KOPT-K1 (cell line): ENCODE results near the gene C9orf40.
A peak's percentile ranks its signal among the peaks of the same experiment; 100 is the strongest.

Source experiments
- H3K27ac ChIP-seq: fragments of 200-600 bp; sonication (generic); 2 replicates; pipeline ENCODE4 v1.5.1; 2016; ENCODE audit warnings: antibody characterized with exemption, mild to moderate bottlenecking, low read depth, low read length; ENCODE audit not compliant: poor library complexity, severe bottlenecking
- H3K36me3 ChIP-seq: fragments of 200-600 bp; sonication (generic); 2 replicates; pipeline ENCODE4 v1.5.1; 2017; ENCODE audit warnings: antibody characterized with exemption, mild to moderate bottlenecking, low read length, moderate library complexity; ENCODE audit not compliant: insufficient read depth
- H3K9me3 ChIP-seq: fragments of 200-600 bp; sonication (generic); 2 replicates; pipeline ENCODE4 v1.5.1; 2017; ENCODE audit warnings: antibody characterized with exemption, low read length, mild to moderate bottlenecking; ENCODE audit not compliant: insufficient read depth, poor library complexity, severe bottlenecking

Gene C9orf40, protein sequence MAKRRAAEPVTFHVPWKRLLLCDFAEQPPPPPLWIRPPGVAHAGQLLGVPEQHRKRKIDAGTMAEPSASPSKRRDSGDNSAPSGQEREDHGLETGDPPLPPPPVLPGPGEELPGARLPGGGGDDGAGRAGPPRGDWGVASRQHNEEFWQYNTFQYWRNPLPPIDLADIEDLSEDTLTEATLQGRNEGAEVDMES

GRCh38 chr9:74952201-74953151 is at the start of gene C9orf40:
C9orf40 (minus strand) TSS chr9:74952912; CDS start chr9:74952611, 301 bp downstream.
- Histone ChIP-seq H3K9me3 (no peaks in the 10 kb centered on the region), H3K36me3 (peaks cover 15% of the 10 kb centered on the region), H3K27ac (peak within 1 kb of the TSS; percentile 98)

- no peaks in the 10 kb centered on the region for H3K9me3 ChIP-seq
- H3K27ac ChIP-seq: no peak overlapping the region
- peaks cover 19% of the 10 kb centered on the region for H3K36me3 ChIP-seq
Observed at GRCh38 chr9:75001719-75002421, 49.2 kb upstream of the C9orf40 start.

- Histone ChIP-seq H3K27ac (no peak overlapping the region), H3K36me3 (peaks cover 26% of the 10 kb centered on the region)
Observed at GRCh38 chr9:75000835-75001234, 48.1 kb upstream of the C9orf40 start.

DNA sequence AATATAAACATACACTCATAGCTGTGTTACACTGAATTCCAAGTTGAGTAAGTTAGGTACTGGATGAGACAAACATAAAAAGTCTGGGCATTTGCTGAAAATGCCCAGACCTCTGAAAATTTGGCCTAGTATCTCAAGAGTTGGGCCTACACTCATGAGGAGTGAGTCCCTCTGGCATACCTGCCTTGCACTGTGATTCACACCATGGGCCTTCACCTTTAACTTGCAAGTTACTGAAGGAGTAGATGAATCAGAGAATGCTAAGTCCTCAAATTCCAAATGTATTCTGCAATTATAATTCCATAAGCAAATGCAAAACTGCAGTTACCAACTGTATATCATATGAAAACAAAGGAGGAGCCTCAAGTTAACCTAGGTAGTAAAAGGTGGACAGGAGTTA is 32.3 kb upstream of the C9orf40 start:
- H3K9me3 ChIP-seq: no peaks in the 10 kb centered on the region
- H3K27ac ChIP-seq: no peak overlapping the region
- peaks cover 26% of the 10 kb centered on the region for H3K36me3 ChIP-seq

More at GRCh38 chr9:75000835-75001234, 48.1 kb upstream of the C9orf40 start:
- no peaks in the 10 kb centered on the region for H3K9me3 ChIP-seq

DNA sequence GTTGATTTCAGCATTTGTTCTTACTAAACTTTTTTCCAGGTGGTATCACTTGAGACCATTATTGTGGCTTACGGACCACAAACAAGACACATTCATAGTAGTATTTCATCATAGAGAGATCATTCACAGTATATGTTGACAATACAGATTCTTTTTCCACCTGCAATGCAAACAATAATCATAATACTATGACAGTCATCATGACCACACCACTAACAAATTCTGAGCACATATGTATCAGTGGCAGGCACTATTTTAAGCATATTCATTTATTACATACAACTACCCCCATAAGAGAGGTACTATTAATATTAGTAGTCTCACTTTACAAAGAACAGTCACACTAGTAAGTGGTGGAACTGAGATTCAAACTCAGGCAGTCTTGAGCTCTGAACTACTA is 31.0 kb upstream of the C9orf40 start:
- no peak overlapping the region for H3K27ac ChIP-seq
- H3K36me3 ChIP-seq: peaks cover 35% of the 10 kb centered on the region
- H3K9me3 ChIP-seq: no peaks in the 10 kb centered on the region

- Histone ChIP-seq H3K27ac (no peak overlapping the region), H3K9me3 (no peaks in the 10 kb centered on the region), H3K36me3 (peaks cover 25% of the 10 kb centered on the region)
Observed at GRCh38 chr9:74979844-74980243, 27.1 kb upstream of the C9orf40 start.

- Histone ChIP-seq H3K9me3 (no peaks in the 10 kb centered on the region), H3K27ac (no peak overlapping the region), H3K36me3 (peaks cover 14% of the 10 kb centered on the region)
Observed at GRCh38 chr9:74977287-74977686, 24.6 kb upstream of the C9orf40 start.

DNA sequence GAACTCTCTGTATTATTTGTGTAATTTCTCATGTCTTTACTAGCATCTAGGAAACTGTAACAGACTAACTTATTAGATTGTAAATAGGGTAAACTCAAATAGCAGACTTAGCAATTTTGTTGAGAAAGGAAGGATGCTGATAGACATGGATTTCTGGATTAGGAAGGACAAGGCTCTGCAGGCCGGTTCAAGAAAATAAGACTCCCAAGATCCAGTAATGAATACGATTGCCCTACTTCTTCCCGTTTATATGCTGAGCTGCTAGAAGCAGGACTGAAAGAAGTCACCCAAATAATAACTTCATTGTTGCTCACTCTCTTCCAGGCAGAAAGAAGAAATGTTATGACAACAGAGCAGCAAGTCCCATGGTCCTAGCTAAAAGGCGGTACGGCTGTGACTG is 22.8 kb upstream of the C9orf40 start:
- Histone ChIP-seq H3K9me3 (no peaks in the 10 kb centered on the region), H3K27ac (no peak overlapping the region), H3K36me3 (peaks cover 14% of the 10 kb centered on the region)

- no peak overlapping the region for H3K27ac ChIP-seq
- H3K9me3 ChIP-seq: no peaks in the 10 kb centered on the region
- peaks cover 10% of the 10 kb centered on the region for H3K36me3 ChIP-seq
Observed at GRCh38 chr9:74974558-74974957, 21.8 kb upstream of the C9orf40 start.

DNA sequence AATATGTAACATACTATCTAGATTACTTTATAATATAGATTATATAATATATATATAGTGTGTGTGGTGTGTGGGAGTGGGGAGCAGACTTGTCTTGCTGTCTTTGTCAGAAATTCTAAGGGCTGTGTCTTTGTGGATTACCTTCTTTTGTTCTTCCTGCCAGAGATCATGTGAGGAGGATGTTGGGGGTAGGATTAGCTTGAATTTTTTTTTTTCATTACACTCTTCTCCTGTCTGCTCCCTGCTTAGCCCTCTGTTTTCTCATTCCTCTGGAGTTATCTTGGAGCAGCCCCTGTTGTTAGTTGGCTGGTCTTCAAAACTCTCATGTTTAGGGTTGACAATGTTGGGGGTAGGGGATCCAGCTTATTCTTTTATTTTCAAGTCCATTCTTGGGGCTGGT is 21.0 kb upstream of the C9orf40 start:
- H3K36me3 ChIP-seq: 0 out of 2 replicates have a peak, but pooled peaks cover 4% of the 10 kb centered on the region
- no peaks in the 10 kb centered on the region for H3K9me3 ChIP-seq
- no peak overlapping the region for H3K27ac ChIP-seq

- Histone ChIP-seq H3K27ac (no peak overlapping the region), H3K36me3 (peaks cover 9% of the 10 kb centered on the region), H3K9me3 (peaks cover 23% of the 10 kb centered on the region)
Observed at GRCh38 chr9:74963056-74963455, 10.3 kb upstream of the C9orf40 start.

DNA sequence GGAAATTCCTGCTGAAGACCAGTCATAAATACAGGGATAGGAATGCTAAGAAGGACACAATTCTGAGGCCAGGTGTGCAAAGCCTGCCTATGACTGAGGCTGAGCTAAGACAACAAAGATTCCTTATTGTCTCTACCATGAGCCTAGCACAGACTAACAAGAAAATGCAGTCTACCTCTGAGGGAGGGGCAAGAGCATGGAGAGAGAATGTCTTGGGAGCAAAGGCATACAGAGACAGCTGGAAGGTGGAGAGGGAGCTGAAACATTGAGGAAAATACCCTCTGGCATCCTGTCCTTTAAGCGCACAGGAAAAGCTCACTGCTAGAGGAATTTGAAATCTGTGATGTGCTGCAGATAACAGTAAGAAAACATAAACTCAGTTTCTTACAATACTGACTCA is 8.8 kb upstream of the C9orf40 start:
- peaks cover 9% of the 10 kb centered on the region for H3K36me3 ChIP-seq
- no peak overlapping the region for H3K27ac ChIP-seq
- H3K9me3 ChIP-seq: peaks cover 23% of the 10 kb centered on the region

DNA sequence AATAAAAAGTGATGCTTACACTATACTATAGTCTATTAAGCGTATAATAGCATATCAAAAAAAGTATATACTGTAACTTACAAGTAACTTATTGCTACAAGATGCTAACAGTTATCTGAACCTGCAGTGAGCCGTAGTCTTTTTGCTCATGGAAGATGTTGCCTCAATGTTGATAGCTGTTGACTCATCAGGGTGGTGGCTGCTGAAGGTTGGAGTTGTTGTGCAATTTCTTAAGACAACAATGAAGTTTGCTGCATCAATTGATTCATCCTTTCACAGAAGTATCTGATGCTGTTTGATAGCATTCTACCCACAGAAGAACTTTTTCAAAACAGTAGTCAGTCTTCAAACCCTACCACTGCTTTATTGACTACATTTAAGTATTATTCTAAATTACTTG is 7.8 kb upstream of the C9orf40 start:
- H3K9me3 ChIP-seq: peaks cover 23% of the 10 kb centered on the region
- peaks cover 9% of the 10 kb centered on the region for H3K36me3 ChIP-seq
- no peak overlapping the region for H3K27ac ChIP-seq

DNA sequence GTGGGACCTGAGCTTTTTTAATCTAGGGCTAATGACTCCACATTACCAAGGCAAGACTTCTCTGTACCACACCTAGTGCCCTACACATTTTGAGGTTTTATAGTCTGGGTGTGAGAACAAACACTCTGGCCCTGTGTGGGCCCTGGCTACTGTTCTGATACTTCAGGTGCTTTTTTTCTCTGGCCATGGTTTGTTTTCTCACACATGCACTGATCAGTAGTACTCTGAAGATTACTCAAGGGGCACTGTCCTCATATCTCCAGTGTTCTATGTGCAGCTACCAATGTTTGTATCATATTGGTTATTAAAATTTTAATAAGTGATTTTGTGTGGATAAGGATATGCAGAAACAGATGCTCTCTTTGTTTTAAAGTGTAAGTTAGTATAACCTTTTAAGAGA is 5.9 kb upstream of the C9orf40 start:
- Histone ChIP-seq H3K27ac (no peak overlapping the region), H3K36me3 (peaks cover 9% of the 10 kb centered on the region), H3K9me3 (peaks cover 23% of the 10 kb centered on the region)

- peak overlapping the region; percentile 98 for H3K27ac ChIP-seq
- H3K36me3 ChIP-seq: peaks cover 8% of the 10 kb centered on the region; the same call in 1 of the 2 replicates
- H3K9me3 ChIP-seq: no peaks in the 10 kb centered on the region
Observed at GRCh38 chr9:74953235-74953751, 581 bp upstream of the C9orf40 start.
